DMS 273 (cell line): Measurements from ENCODE around the gene CYTL1.
"Not testable (repeated sequence)": the region's sequence is repeated elsewhere in the genome, so short reads cannot be mapped to it uniquely, and the experiment has no call there.

Source experiments
- DNase-seq: peaks from one replicate; lab custom pipeline; 2025; ENCODE audit not compliant: unreplicated experiment; lab: John Stamatoyannopoulos, UW

Gene CYTL1

GRCh38 chr4:5019274-5019673, at the start of gene CYTL1:
CYTL1 (minus strand) TSS chr4:5019458; CDS start chr4:5019445, 13 bp downstream.
- no peak for DNase-seq

- no peak for DNase-seq
These were observed 48.6 kb upstream of the CYTL1 start for GRCh38 chr4:5067908-5068307.

- DNase-seq: not testable (repeated sequence)
These were observed 47.7 kb upstream of the CYTL1 start for GRCh38 chr4:5066968-5067367.

GRCh38 chr4:5066101-5066500, 46.8 kb upstream of the CYTL1 start:
- DNase-seq: no peak

GRCh38 chr4:5055411-5055810, 36.2 kb upstream of the CYTL1 start:
- no peak for DNase-seq

GRCh38 chr4:5054532-5054931, 35.3 kb upstream of the CYTL1 start:
- no peak for DNase-seq

GRCh38 chr4:5052726-5053425, 33.6 kb upstream of the CYTL1 start:
- no peak for DNase-seq

- no peak for DNase-seq
These were observed 33.0 kb upstream of the CYTL1 start for GRCh38 chr4:5052204-5052702.

- DNase-seq: peak; percentile 74
These were observed 32.3 kb upstream of the CYTL1 start, which contains the start of gene STK32B for GRCh38 chr4:5051278-5052203. STK32B (plus strand) TSS chr4:5051480.

- DNase-seq: peak; percentile 83
These were observed 31.4 kb upstream of the CYTL1 start for GRCh38 chr4:5050520-5051277.

GRCh38 chr4:5048721-5049120, 29.5 kb upstream of the CYTL1 start:
- no peak for DNase-seq

GRCh38 chr4:5045097-5045496, 25.8 kb upstream of the CYTL1 start:
- peak; percentile 63 for DNase-seq

GRCh38 chr4:5044341-5044740, 25.1 kb upstream of the CYTL1 start:
- no peak for DNase-seq

GRCh38 chr4:5043579-5043978, 24.3 kb upstream of the CYTL1 start:
- DNase-seq: no peak

- DNase-seq: peak; percentile 41
These were observed 22.4 kb upstream of the CYTL1 start for GRCh38 chr4:5041699-5042098.

- DNase-seq: peak; percentile 63
These were observed 21.8 kb upstream of the CYTL1 start for GRCh38 chr4:5040856-5041620.

- no peak for DNase-seq
These were observed 20.5 kb upstream of the CYTL1 start for GRCh38 chr4:5039800-5040199.

GRCh38 chr4:5037553-5038551, 18.6 kb upstream of the CYTL1 start:
- no peak for DNase-seq

GRCh38 chr4:5036239-5036638, 17.0 kb upstream of the CYTL1 start:
- DNase-seq: peak; percentile 42
